PFSK-1 (cell line): ENCODE measurements around the gene ATM.

ENCODE experiments used
- FOXP2 ChIP-seq: optimal IDR thresholded peaks from 2 replicates; pipeline ENCODE3; 2011; ENCODE audit warnings: borderline replicate concordance, control low read depth, inconsistent platforms; ENCODE audit not compliant: insufficient read depth; ENCODE audit errors: extremely low read length, extremely low read depth
- POLR2AphosphoS5 ChIP-seq: IDR thresholded peaks from 2 replicates; pipeline ENCODE4 v1.6.1; 2012; ENCODE audit warnings: low read depth, mild to moderate bottlenecking, control low read depth, low read length, moderate library complexity
- REST ChIP-seq, 2 experiments: IDR thresholded peaks; 2 replicates each; pipeline versions ENCODE4 v1.6.1 to v1.8.0; 2011 to 2012; ENCODE audit warnings: low read depth in 2 of 2, low read length in 2 of 2, control low read depth in 1 of 2, inconsistent platforms in 1 of 2, mild to moderate bottlenecking in 1 of 2, moderate library complexity in 1 of 2; ENCODE audit not compliant: insufficient read depth in 1 of 2
- SIN3A ChIP-seq: IDR thresholded peaks from 2 replicates; pipeline ENCODE4 v1.6.1; 2012; ENCODE audit warnings: mild to moderate bottlenecking, low read length, moderate library complexity, borderline replicate concordance; ENCODE audit not compliant: insufficient read depth
- TAF1 ChIP-seq: IDR thresholded peaks from 2 replicates; pipeline ENCODE4 v1.6.1; 2012; ENCODE audit warnings: low read length, control low read depth, borderline replicate concordance; ENCODE audit not compliant: insufficient read depth

Gene ATM

GRCh38 chr11:108206171-108206570 lies 16.7 kb upstream of the ATM start:
- TF ChIP-seq FOXP2 (no peak), TAF1 (no peak), REST (IDR thresholded peaks at IDR 0.05; ENCODE audit: insufficient read depth in 1 of 2, low read depth in 2 of 2, low read length in 2 of 2) (no peak), POLR2AphosphoS5 (no peak), SIN3A (no peak)

GRCh38 chr11:108206969-108207682 lies 15.7 kb upstream of the ATM start:
- TF ChIP-seq REST (IDR thresholded peaks at IDR 0.05; ENCODE audit: insufficient read depth in 1 of 2, low read depth in 2 of 2, low read length in 2 of 2) (no peak), SIN3A (no peak), FOXP2 (no peak), POLR2AphosphoS5 (no peak), TAF1 (no peak)

- no peak for TF ChIP-seq FOXP2
- no peak for TF ChIP-seq REST (IDR thresholded peaks at IDR 0.05; ENCODE audit: insufficient read depth in 1 of 2, low read depth in 2 of 2, low read length in 2 of 2)
- no peak for TF ChIP-seq TAF1
- no peak for TF ChIP-seq SIN3A
- no peak for TF ChIP-seq POLR2AphosphoS5
Measured at GRCh38 chr11:108207683-108208060, 15.2 kb upstream of the ATM start.

GRCh38 chr11:108210441-108210840 lies 12.4 kb upstream of the ATM start:
- no peak for TF ChIP-seq SIN3A
- TF ChIP-seq TAF1, result no peak
- no peak for TF ChIP-seq FOXP2
- no peak for TF ChIP-seq POLR2AphosphoS5
- TF ChIP-seq REST (IDR thresholded peaks at IDR 0.05; ENCODE audit: insufficient read depth in 1 of 2, low read depth in 2 of 2, low read length in 2 of 2), result no peak
